ENCODE data around the gene PDSS2.
"Not testable (repeated sequence)": the region's sequence is repeated elsewhere in the genome, so short reads cannot be mapped to it uniquely, and the experiment has no call there.

Gene PDSS2

DNA sequence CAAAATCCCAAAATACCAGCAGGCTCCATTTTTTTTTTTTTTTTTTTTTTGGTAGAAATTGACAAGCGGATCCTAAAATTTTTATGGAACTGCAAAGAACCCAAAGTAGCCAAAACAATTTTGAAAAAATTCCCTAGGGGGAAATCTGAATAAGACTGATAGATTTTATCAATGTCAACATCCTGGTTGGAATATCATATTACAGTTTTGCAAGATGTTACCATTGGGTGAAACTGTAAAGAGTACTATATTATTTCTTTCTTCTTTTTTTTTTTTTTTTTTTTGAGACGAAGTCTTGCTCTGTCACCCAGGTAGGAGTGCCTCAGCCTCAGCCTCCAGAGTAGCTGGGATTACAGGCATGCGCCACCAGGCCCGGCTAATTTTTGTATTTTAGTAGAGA lies 314.7 kb downstream of the PDSS2 start:
- no peak for DNase-seq

GRCh38 chr6:107144014-107144413 lies 315.4 kb downstream of the PDSS2 start:
- no peak for DNase-seq

- no peak for DNase-seq
Observed at GRCh38 chr6:107140581-107140980, 318.8 kb downstream of the PDSS2 start.

- DNase-seq, result not testable (repeated sequence)
Observed at GRCh38 chr6:107136324-107136723, 323.0 kb downstream of the PDSS2 start.

GRCh38 chr6:107135048-107135680 lies 324.2 kb downstream of the PDSS2 start:
- DNase-seq, result not testable (repeated sequence)

- DNase-seq, result peak; percentile 48 to 49
Observed at GRCh38 chr6:107132330-107132954, 326.9 kb downstream of the PDSS2 start.

GRCh38 chr6:107129370-107129925 lies 329.9 kb downstream of the PDSS2 start:
- no peak for DNase-seq

DNA sequence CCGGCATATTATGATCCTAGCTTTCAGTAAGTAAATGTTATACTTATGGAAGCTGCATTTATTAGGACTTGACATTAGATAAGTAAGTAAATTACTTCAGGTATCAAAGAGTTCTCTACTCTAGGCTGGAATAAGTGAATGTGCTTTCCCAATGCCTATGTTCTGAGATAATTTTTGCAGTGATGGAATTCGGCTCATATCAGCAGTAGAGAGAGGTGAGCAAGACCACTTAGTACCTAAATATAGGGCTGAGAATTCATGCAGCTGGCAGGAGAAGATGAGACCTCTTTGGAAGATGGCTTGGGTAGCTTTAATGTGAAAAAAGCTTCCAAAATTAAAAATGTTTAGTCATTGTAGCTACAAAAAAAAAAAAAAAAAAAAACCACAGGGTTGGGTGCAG lies 330.8 kb downstream of the PDSS2 start:
- DNase-seq, result no peak

GRCh38 chr6:107128175-107128574 lies 331.2 kb downstream of the PDSS2 start:
- no peak for DNase-seq

- DNase-seq, result no peak
Observed at GRCh38 chr6:107125771-107126170, 333.6 kb downstream of the PDSS2 start.

DNA sequence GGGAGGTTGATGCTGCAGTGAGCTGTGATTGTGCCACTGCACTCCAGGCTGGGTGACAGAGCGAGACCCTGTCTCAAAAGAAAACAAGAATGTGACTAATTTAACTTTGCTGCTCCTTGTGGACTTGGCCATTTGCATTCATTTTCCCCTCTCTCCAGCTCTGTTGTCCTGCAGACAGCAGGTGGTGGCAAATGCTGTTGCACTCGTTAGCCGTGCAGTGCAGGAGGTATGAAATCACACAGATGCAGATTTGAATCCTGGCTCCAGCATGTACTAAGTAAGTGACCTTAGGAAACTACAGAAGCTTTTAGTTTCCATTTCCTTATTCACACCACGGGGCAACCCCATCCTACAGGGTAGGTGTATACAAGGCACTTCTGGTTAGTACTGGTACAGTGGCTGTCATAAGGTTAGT lies 334.4 kb downstream of the PDSS2 start:
- no peak for DNase-seq

DNA sequence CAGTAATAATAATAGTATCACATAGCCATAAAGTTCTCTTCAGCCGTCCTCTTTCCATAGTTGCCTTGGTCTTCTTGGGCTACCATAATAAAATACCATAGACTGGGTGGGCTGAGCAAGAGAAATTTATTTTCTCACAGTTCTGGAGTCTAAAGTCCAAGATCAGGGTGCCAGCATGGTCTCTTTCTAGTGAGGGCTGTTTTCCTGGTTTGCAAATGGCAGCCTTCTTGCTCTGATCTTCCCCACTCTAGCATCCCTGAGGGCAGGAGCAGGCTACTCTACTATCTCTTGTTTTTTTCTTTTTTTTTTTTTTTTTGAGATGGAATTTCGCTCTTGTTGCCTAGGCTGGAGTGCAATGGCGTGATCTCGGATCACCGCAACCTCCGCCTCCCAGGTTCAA lies 335.9 kb downstream of the PDSS2 start:
- no peak for DNase-seq

DNA sequence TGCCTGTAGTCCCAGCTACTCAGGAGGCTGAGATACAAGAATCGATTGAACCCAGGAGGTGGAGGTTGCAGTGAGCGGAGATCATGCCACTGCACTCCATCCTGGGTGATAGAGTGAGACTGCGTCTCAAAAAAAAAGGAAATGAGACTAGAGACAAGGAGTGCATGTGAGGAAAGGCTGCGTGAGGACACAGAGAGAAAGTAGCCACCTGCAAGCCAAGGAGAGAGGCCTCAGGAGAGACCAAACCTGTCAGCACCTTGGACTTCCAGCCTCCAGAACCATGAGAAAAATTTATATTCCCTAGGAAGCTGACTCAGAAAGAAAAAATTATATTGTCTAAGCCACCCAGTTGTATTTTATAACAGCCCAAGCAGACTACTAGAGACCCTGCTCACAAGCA lies 336.6 kb downstream of the PDSS2 start:
- no peak for DNase-seq

DNA sequence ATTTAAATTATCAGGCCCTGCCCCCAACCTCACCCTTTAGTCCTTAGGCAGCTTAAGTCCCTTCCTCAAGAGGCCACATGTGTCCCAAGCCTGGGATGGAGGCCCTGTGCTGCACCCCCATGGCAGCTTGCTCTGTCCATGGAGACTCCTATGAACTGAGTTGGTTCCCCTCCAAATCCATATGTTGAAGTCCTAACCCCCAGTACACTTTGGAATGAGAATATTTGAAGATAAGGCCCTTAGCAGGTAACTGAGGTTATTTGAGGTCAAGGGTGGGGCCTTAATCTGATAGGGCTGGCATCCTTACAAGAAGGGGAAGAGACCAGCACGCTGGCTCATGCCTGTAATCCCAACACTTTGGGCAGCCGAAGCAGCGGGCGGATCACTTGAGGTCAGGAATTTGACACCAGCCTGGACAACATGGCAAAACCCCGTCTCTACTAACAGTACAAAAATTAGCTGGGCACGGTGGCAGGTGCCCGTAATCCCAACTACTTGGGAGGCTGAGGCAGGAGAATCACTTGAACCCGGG lies 337.3 kb downstream of the PDSS2 start:
- no peak for DNase-seq

- no peak for DNase-seq
Observed at GRCh38 chr6:107121266-107121665, 338.1 kb downstream of the PDSS2 start.

- no peak for DNase-seq
Observed at GRCh38 chr6:107120404-107120803, 339.0 kb downstream of the PDSS2 start.

DNA sequence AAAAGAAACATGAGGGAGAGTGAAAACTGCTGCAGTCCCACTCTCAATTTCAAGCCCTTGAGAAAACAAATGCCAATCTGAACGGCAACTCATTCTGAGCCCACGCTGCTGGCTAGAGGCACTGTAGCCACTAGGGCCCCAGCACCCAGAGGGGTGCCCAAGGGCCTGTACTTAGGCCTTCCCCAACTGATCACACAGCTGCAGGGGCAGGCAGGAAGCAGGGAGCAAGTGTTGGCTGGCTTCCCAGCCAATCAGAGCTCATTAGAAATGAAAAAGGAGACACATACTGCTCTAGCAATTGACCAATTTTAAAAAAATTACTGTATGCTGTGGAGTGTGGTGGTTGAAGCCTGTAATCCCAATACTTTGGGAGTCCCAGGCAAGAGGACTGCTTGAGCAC lies 340.4 kb downstream of the PDSS2 start:
- DNase-seq, result no peak

DNA sequence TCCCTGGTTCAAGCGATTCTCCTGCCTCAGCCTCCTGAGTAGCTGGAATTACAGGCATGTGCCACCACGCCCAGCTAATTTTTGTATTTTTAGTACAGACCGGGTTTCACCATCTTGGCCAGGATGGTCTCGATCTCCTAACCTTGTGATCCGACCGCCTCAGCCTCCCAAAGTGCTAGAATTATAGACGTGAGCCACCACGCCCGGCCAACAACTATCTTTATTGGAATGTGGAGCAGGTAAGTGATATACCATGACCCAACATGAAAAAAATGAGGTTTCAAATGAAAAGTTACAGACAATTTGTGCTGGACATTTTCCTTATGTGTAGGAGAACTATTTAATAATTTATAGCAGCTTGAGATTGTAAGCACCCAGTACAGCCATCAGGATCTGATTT lies 340.8 kb downstream of the PDSS2 start:
- DNase-seq, result not testable (repeated sequence)

DNA sequence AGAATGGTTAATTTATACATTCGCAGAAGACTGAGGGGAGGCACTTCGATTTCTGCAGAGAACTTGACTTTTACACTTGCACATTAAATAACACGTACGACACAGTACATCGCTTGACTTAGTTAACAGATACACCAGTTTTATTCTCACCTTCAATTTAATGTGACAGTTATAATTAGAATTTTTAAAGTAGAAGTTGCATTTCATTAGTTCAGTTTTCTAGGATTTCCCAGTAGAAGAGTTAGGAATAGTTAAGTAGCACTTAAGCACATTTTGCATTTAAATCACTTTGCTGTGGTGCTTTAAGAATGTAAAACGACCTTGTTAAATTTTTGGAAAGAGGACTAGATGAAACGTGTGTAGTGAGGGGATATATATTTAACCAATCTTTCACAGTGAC lies 342.4 kb downstream of the PDSS2 start:
- DNase-seq, result no peak

DNA sequence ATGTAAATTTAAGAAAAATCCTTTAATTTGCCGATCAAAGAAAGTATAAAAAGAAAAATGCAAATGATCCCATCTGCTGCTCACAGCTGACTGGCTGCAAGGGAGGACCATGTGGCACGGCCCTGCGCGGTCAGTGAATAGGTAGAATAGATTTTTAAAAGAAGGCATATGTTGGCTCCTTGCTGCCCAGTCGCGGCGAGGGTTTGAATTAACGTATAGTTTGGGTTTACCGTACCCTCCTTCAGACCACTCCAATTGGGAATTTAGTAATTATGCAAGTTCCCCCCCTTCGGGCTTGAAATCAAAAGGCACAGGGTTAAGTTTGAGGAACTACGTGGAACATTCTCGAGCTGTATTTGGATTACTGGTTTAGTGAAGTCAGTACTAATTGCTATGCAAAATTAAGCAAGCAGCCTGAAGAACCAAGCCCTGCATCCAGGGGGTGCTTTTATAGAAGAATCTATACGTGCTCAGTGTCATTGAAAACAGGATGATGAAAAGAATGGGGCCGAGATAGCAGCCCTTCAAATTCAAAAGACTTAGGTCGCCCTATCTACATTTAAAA lies 343.0 kb downstream of the PDSS2 start:
- peak; percentile 32 to 34 for DNase-seq

GRCh38 chr6:107115695-107116327 lies 343.6 kb downstream of the PDSS2 start:
- DNase-seq, result peak; percentile 57 to 61

DNA sequence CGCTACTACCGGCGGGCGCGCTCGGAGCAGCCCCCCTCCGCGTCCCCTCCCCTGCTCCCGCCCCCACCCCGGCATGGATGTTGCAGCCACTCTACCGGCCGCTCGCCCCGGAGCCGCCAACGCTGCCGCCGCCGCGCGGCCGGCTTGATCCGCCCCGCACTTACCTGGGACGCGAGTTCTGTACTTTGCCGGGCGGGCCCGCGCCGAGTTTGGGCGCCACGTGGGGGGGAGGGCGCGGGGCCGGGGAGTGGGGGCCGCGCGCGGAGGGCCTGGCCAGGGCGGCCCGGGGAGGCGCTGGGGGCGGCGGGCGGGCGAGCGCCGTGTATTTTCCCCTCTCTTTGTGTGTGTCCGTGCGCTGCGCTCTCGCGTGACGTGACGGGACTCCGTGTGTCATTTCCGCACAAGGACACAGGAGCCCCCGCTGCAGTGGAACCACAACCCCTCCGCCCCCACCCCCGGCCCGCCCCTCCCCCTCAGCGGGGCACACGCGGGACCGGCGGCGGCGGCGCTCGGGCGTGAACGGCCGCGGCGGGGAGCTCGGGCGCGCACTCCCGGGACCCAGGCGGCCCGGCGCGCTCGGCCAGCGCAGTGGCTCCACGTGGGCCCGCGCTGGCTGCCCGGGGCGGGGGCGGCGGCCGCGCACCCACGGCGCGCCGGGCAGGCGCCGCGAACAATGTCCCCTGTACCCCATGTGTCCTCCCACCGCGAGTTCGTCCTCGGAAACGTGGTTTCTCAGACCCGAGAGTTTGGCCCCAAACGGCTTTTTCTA lies 344.3 kb downstream of the PDSS2 start, which contains the start of gene BEND3:
TSS of gene BEND3 (minus strand) at position 590 of the 769 bp plus-strand sequence. CDS start 16,230 bp downstream, outside the sequence.
- DNase-seq, result peak; percentile 51 to 64

Data from activated T-cell treated with anti-CD3 and anti-CD28 coated beads, Interleukin-2, amount 50 U/mL, for 48 hours (primary cell).